K562 (cell line): ENCODE measurements around the gene GRB10.

Source experiments
- BMI1 ChIP-seq: fragments of 150-350 bp; IDR thresholded peaks from 2 replicates; pipeline ENCODE4 v1.6.1; 2014; ENCODE audit warnings: low read length
- ETS2 ChIP-seq: IDR thresholded peaks from 2 replicates; pipeline ENCODE4 v1.6.1; 2016; ENCODE audit warnings: borderline replicate concordance, missing genetic modification characterization, mild to moderate bottlenecking, moderate library complexity, missing compliant biosample characterization; ENCODE audit not compliant: poor library complexity, severe bottlenecking
- MEIS2 ChIP-seq: fragments of 450-650 bp; IDR thresholded peaks from 2 replicates; pipeline ENCODE4 v1.6.1; 2014; ENCODE audit warnings: mild to moderate bottlenecking; ENCODE audit not compliant: partially characterized antibody

- TF ChIP-seq ETS2 (tag) (no peak), BMI1 (no peak), MEIS2 (no peak)
These were observed 62.4 kb downstream of the GRB10 start for GRCh38 chr7:50720295-50720694.
